VCaP (cell line): ENCODE data around the gene STMN3.

Source experiments
- H3K27ac ChIP-seq: fragments of 450-650 bp; 2 replicates; pipeline ENCODE4 v1.5.1; 2017
- CTCF ChIP-seq: fragments of 450-650 bp; conservative IDR thresholded peaks from 2 replicates; pipeline ENCODE4 v1.5.1; 2017; ENCODE audit warnings: mild to moderate bottlenecking, moderate library complexity

The STMN3 gene

GRCh38 chr20:63690003-63690897 is 37.0 kb upstream of the STMN3 start:
- no peak for TF ChIP-seq CTCF
- H3K27ac ChIP-seq = no peak overlapping the region

GRCh38 chr20:63689046-63690002 is 36.1 kb upstream of the STMN3 start:
- H3K27ac ChIP-seq = no peak overlapping the region
- TF ChIP-seq CTCF = no peak

GRCh38 chr20:63688228-63689045 is 35.2 kb upstream of the STMN3 start:
- H3K27ac ChIP-seq = no peak overlapping the region
- no peak for TF ChIP-seq CTCF

GRCh38 chr20:63687419-63688178 is 34.4 kb upstream of the STMN3 start:
- H3K27ac ChIP-seq = no peak overlapping the region
- no peak for TF ChIP-seq CTCF

- no peak overlapping the region for H3K27ac ChIP-seq
- no peak for TF ChIP-seq CTCF
Observed at GRCh38 chr20:63686492-63687321, 33.5 kb upstream of the STMN3 start.

- no peak overlapping the region for H3K27ac ChIP-seq
Observed at GRCh38 chr20:63686094-63686491, 32.9 kb upstream of the STMN3 start.

More at GRCh38 chr20:63686094-63686491, 32.9 kb upstream of the STMN3 start:
- no peak for TF ChIP-seq CTCF
